Activated CD4-positive, alpha-beta T cell treated with anti-CD3 and anti-CD28 coated beads, Interleukin-2, Interleukin-6, amounts not matched to agents 100 ng/mL and 50 ng/mL, durations not matched to agents 16 hours and 8 hours (primary cell): ENCODE measurements around the gene WNT11.

Source experiments
- DNase-seq: peaks from one replicate; pipeline ENCODE4 v3.0.0-alpha.2; 2020

The WNT11 gene

GRCh38 chr11:76237000-76237649, 30.8 kb upstream of the WNT11 start:
- no peak for DNase-seq

- peak; percentile 52 for DNase-seq
These were observed 30.0 kb upstream of the WNT11 start for GRCh38 chr11:76236092-76236999.

GRCh38 chr11:76235233-76236091, 29.2 kb upstream of the WNT11 start:
- DNase-seq, result peak; percentile 93

GRCh38 chr11:76234416-76235232, 28.3 kb upstream of the WNT11 start:
- peak; percentile 60 for DNase-seq

- DNase-seq, result no peak
These were observed 27.7 kb upstream of the WNT11 start for GRCh38 chr11:76234021-76234415.

GRCh38 chr11:76233196-76233921, 27.1 kb upstream of the WNT11 start:
- no peak for DNase-seq

GRCh38 chr11:76232026-76232665, 25.8 kb upstream of the WNT11 start:
- peak; percentile 33 for DNase-seq

- no peak for DNase-seq
These were observed 24.9 kb upstream of the WNT11 start for GRCh38 chr11:76231121-76231738.

- no peak for DNase-seq
These were observed 24.1 kb upstream of the WNT11 start for GRCh38 chr11:76230392-76230791.

GRCh38 chr11:76229690-76230240, 23.5 kb upstream of the WNT11 start:
- DNase-seq, result no peak

- DNase-seq, result no peak
These were observed 22.5 kb upstream of the WNT11 start for GRCh38 chr11:76228875-76229149.

GRCh38 chr11:76228071-76228874, 22.0 kb upstream of the WNT11 start:
- DNase-seq, result no peak

GRCh38 chr11:76226626-76227025, 20.3 kb upstream of the WNT11 start:
- no peak for DNase-seq

GRCh38 chr11:76225122-76225611, 18.9 kb upstream of the WNT11 start:
- no peak for DNase-seq

GRCh38 chr11:76224461-76225121, 18.3 kb upstream of the WNT11 start:
- no peak for DNase-seq

- DNase-seq, result no peak
These were observed 15.1 kb upstream of the WNT11 start for GRCh38 chr11:76221365-76221764.

- no peak for DNase-seq
These were observed 12.9 kb upstream of the WNT11 start for GRCh38 chr11:76219243-76219642.

- DNase-seq, result no peak
These were observed 12.3 kb upstream of the WNT11 start for GRCh38 chr11:76218449-76219178.
